Mucosa of rectum (tissue), 2 donors: Measurements from ENCODE around the gene ERAL1.
A peak's percentile ranks its signal among the peaks of the same experiment; 100 is the strongest.
"Not testable (repeated sequence)": the region's sequence is repeated elsewhere in the genome, so short reads cannot be mapped to it uniquely, and the experiment has no call there.

Source experiments
- H3K27ac ChIP-seq, 2 donors: one replicate each; pipeline ENCODE4 v1.7.0; 2013; ENCODE audit warnings: inconsistent platforms in 2 of 2, low read depth in 2 of 2, low read length in 2 of 2
- H3K27me3 ChIP-seq, 2 donors: one replicate each; pipeline ENCODE4 v1.7.0; 2013; ENCODE audit warnings: low read length in 2 of 2; ENCODE audit not compliant: control insufficient read depth in 2 of 2, insufficient read depth in 2 of 2
- H3K36me3 ChIP-seq, 2 donors: one replicate each; pipeline ENCODE4 v1.7.0; 2013; ENCODE audit warnings: low read length in 2 of 2; ENCODE audit not compliant: control insufficient read depth in 2 of 2, insufficient read depth in 2 of 2
- H3K4me1 ChIP-seq, 2 donors: one replicate each; pipeline ENCODE4 v1.7.0; 2013; ENCODE audit warnings: low read length in 2 of 2, mild to moderate bottlenecking in 1 of 2; ENCODE audit not compliant: control insufficient read depth in 2 of 2, insufficient read depth in 2 of 2
- H3K4me3 ChIP-seq, 2 donors: one replicate each; pipeline ENCODE4 v1.7.0; 2013; ENCODE audit warnings: low read length in 2 of 2
- H3K9ac ChIP-seq, 2 donors: one replicate each; pipeline ENCODE4 v1.7.0; 2013; ENCODE audit warnings: low read length in 2 of 2, low read depth in 1 of 2, mild to moderate bottlenecking in 1 of 2
- H3K9me3 ChIP-seq, 2 donors: one replicate each; pipeline ENCODE4 v1.7.0; 2013; ENCODE audit warnings: low read length in 2 of 2; ENCODE audit not compliant: control insufficient read depth in 2 of 2
- donor health status: healthy.
- donor health status: Normal muscosa, but diverticular disease.

Gene ERAL1

GRCh38 chr17:28885951-28886350 lies 31.1 kb downstream of the ERAL1 start:
- Histone ChIP-seq H3K27ac (no peak overlapping the region), H3K4me1 (no peaks in the 10 kb centered on the region), H3K27me3 (no peaks in the 10 kb centered on the region), H3K4me3 (no peak overlapping the region), H3K9ac (no peak overlapping the region), H3K36me3 (peaks cover 37 to 52% of the 10 kb centered on the region in 2 donors), H3K9me3 (no peaks in the 10 kb centered on the region)

DNA sequence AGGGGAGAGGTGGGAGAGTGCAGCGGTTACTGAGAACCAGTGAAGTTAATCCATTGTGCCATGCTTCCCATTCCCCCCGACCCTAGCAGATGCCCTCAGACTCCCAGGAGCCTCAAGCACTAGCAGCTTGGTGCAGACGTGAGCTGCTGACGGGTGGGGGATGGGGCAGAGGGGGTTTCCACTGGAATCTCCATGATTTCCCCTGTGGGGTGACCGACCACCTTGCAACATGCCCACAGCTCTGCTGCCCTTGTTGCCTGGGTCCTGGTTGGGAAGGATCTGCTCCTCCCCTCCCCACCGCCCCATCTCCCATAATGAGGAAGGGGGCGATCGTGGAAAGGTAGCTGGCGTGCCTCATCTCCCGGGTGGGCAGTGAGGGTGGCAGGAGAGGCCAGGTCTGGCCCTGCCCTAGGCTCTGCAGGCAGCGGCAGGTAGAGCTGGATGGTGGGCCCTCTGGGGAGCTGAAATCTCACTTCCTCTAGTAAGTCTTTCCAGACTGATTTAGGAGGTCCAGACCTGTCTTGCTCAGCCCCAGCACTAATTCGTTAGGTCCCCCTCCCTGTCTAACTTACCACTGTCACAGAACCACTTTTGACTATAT lies 33.2 kb downstream of the ERAL1 start:
- no peaks in the 10 kb centered on the region for H3K9me3 ChIP-seq
- no peak overlapping the region for H3K27ac ChIP-seq
- no peaks in the 10 kb centered on the region for H3K27me3 ChIP-seq
- no peak overlapping the region for H3K9ac ChIP-seq
- peaks cover 17 to 35% of the 10 kb centered on the region in 2 donors for H3K36me3 ChIP-seq
- no peak overlapping the region for H3K4me3 ChIP-seq
- peaks cover 4 to 5% of the 10 kb centered on the region in 2 donors for H3K4me1 ChIP-seq

GRCh38 chr17:28888832-28889231 lies 34.0 kb downstream of the ERAL1 start:
- H3K36me3 ChIP-seq: peaks cover 9 to 27% of the 10 kb centered on the region in 2 donors
- H3K4me3 ChIP-seq: no peak overlapping the region
- H3K9ac ChIP-seq: no peak overlapping the region
- H3K4me1 ChIP-seq: peaks cover 6 to 8% of the 10 kb centered on the region in 2 donors
- no peaks in the 10 kb centered on the region for H3K27me3 ChIP-seq
- no peaks in the 10 kb centered on the region for H3K9me3 ChIP-seq
- H3K27ac ChIP-seq: no peak overlapping the region

GRCh38 chr17:28889996-28890395 lies 35.2 kb downstream of the ERAL1 start:
- H3K36me3 ChIP-seq: peaks cover 4 to 16% of the 10 kb centered on the region in 2 donors
- no peaks in the 10 kb centered on the region for H3K27me3 ChIP-seq
- H3K4me3 ChIP-seq: no peak overlapping the region
- H3K9me3 ChIP-seq: no peaks in the 10 kb centered on the region
- peaks cover 7 to 8% of the 10 kb centered on the region in 2 donors for H3K4me1 ChIP-seq
- no peak overlapping the region for H3K9ac ChIP-seq
- H3K27ac ChIP-seq: no peak overlapping the region

- no peak overlapping the region for H3K4me3 ChIP-seq
- H3K27ac ChIP-seq: no peak overlapping the region
- H3K27me3 ChIP-seq: no peaks in the 10 kb centered on the region
- H3K36me3 ChIP-seq: peaks cover 0 to 10% of the 10 kb centered on the region in 2 donors
- H3K4me1 ChIP-seq: peaks cover 13% of the 10 kb centered on the region in 2 donors
- H3K9me3 ChIP-seq: no peaks in the 10 kb centered on the region
- no peak overlapping the region for H3K9ac ChIP-seq
Observed at GRCh38 chr17:28891201-28891600, 36.4 kb downstream of the ERAL1 start.

DNA sequence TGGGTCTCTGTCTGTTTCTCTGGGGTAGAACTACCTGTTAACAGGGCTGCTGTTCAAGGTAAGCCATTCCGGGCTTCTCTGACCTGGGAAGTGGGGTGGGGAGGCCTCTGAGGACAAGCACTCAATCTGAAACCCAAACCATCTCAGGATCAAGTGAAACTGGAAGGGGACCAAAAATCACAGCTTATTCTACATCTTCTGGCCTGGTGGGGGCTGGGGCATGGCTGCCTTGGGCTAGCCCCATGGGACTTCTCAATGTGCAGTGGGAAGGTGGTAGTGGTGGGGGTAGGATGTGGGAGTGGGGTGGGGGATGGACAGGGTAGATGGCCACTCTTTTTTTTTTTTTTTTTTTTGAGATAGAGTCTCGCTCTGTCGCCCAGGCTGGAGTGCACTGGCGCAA lies 37.2 kb downstream of the ERAL1 start:
- Histone ChIP-seq H3K4me1 (peaks cover 15 to 19% of the 10 kb centered on the region in 2 donors), H3K9ac (no peak overlapping the region), H3K27ac (no peak overlapping the region), H3K27me3 (no peaks in the 10 kb centered on the region), H3K9me3 (no peaks in the 10 kb centered on the region), H3K4me3 (no peak overlapping the region), H3K36me3 (peaks cover 0 to 10% of the 10 kb centered on the region in 2 donors)

GRCh38 chr17:28893248-28894183 lies 38.7 kb downstream of the ERAL1 start:
- Histone ChIP-seq H3K4me1 (peaks cover 22 to 28% of the 10 kb centered on the region in 2 donors), H3K9ac (peak overlapping the region; percentile 24 to 41), H3K27ac (peak overlapping the region; percentile 70), H3K4me3 (peak overlapping the region in 1 of 2 donors; percentile 41)
- not testable (repeated sequence) for H3K9me3 ChIP-seq, H3K27me3 ChIP-seq, H3K36me3 ChIP-seq

DNA sequence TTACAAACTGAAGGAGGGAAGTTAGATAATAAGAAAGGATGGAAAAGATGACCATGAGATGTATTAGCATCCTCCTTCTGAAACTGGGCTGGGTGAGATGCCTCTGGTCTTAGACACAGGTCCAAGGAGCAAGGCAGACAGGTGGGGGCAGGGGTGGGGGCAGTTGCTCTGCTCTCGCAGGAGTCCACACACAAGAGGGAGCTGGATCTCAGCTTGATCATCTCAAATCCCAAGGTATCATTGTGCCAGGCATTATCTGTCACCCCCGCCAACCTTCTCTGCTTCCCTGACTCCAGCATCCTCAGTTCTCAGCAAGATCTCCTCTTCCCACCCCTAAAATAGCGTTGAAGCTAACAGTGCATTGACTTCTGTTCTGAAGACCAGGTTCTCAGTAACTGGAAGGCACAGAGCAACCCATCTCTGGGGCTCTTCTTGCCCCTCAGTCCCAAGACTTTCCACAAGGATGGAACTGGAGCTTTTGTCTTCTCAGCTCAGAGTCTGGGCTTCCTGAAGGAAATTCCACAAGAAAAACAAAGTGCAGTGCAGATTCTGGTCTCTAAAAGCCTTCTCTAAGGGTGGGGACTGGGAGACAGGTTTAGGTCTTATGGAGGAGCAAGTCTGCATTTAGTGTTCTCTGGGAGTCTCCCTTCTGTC lies 41.1 kb downstream of the ERAL1 start:
- H3K27ac ChIP-seq: peak overlapping the region; percentile 82 to 90
- H3K27me3 ChIP-seq: no peaks in the 10 kb centered on the region
- H3K4me3 ChIP-seq: peak overlapping the region in 1 of 2 donors; percentile 91
- no peaks in the 10 kb centered on the region for H3K9me3 ChIP-seq
- peak overlapping the region; percentile 35 to 89 for H3K9ac ChIP-seq
- peaks cover 22 to 28% of the 10 kb centered on the region in 2 donors for H3K4me1 ChIP-seq
- peaks cover 0 to 3% of the 10 kb centered on the region in 2 donors for H3K36me3 ChIP-seq

DNA sequence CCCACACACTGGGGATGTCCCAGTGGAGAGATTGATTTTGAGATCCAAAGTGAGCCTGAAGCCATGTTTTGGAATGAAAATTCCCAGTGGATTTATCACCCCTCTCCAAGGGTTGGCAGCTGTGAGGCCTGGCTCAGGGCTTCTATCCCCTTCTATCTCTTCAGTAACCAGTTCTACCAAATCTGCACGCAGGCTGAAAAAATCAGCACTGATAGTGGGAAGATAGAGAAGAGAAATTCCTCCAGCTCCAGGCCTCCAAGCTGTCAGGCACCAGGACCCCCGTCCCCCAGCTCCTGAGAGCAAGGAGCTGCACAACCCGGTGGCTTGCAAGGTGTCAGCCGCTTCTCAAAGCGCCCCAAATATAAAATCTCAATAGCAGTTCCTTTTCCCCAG lies 41.7 kb downstream of the ERAL1 start:
- peak overlapping the region; percentile 82 to 90 for H3K27ac ChIP-seq
- H3K36me3 ChIP-seq: no peaks in the 10 kb centered on the region
- peaks cover 23 to 28% of the 10 kb centered on the region in 2 donors for H3K4me1 ChIP-seq
- H3K27me3 ChIP-seq: no peaks in the 10 kb centered on the region
- peak overlapping the region; percentile 89 to 91 for H3K4me3 ChIP-seq
- H3K9ac ChIP-seq: peak overlapping the region; percentile 89 to 91
- H3K9me3 ChIP-seq: no peaks in the 10 kb centered on the region
